ENCODE measurements around the gene TSPAN16.

GRCh38 chr19:11265785-11266236 lies 30.1 kb upstream of the TSPAN16 start:
- no peak for TF ChIP-seq CTCF (IDR thresholded peaks at IDR 0.05)
- no peak for TF ChIP-seq POLR2A (IDR thresholded peaks at IDR 0.05)

Data from vagina (tissue), 2 donors.